C4-2B (cell line): ENCODE data around the gene AK9.

Source experiments
- H3K27ac ChIP-seq: fragments of 450-650 bp; 2 replicates; pipeline ENCODE4 v1.5.1; 2017
- CTCF ChIP-seq: fragments of 450-650 bp; conservative IDR thresholded peaks from 2 replicates; pipeline ENCODE4 v1.5.1; 2017; ENCODE audit warnings: mild to moderate bottlenecking
- ZFX ChIP-seq: fragments of 450-650 bp; IDR thresholded peaks from 2 replicates; pipeline ENCODE4 v1.6.1; 2017

Gene AK9

GRCh38 chr6:109722011-109722410, 31.0 kb upstream of the AK9 start:
- no peak overlapping the region for H3K27ac ChIP-seq
- TF ChIP-seq ZFX (no peak), CTCF (no peak)

GRCh38 chr6:109720311-109720710, 29.3 kb upstream of the AK9 start:
- H3K27ac ChIP-seq, result no peak overlapping the region
- no peak for TF ChIP-seq ZFX
- no peak for TF ChIP-seq CTCF

- TF ChIP-seq ZFX, result no peak
- no peak for TF ChIP-seq CTCF
- no peak overlapping the region for H3K27ac ChIP-seq
These were observed 28.0 kb upstream of the AK9 start for GRCh38 chr6:109718991-109719390.

GRCh38 chr6:109717971-109718370, 27.0 kb upstream of the AK9 start:
- H3K27ac ChIP-seq, result no peak overlapping the region
- TF ChIP-seq ZFX (no peak), CTCF (no peak)

GRCh38 chr6:109715616-109716015, 24.6 kb upstream of the AK9 start:
- no peak for TF ChIP-seq ZFX
- no peak for TF ChIP-seq CTCF

GRCh38 chr6:109714611-109715010, 23.6 kb upstream of the AK9 start:
- TF ChIP-seq CTCF, result no peak
- TF ChIP-seq ZFX, result no peak
- H3K27ac ChIP-seq, result no peak overlapping the region

More at GRCh38 chr6:109715616-109716015, 24.6 kb upstream of the AK9 start:
- no peak overlapping the region for H3K27ac ChIP-seq

GRCh38 chr6:109714166-109714565, 23.2 kb upstream of the AK9 start:
- no peak for TF ChIP-seq CTCF
- TF ChIP-seq ZFX, result no peak
- no peak overlapping the region for H3K27ac ChIP-seq
